NT2/D1 (cell line): ENCODE results near the gene HIBADH.

Source experiments
- SUZ12 ChIP-seq: IDR thresholded peaks from 2 replicates; pipeline ENCODE4 v1.6.1; 2011; ENCODE audit not compliant: insufficient read length, insufficient read depth; ENCODE audit errors: extremely low read depth
- YY1 ChIP-seq: IDR thresholded peaks from 2 replicates; pipeline ENCODE4 v1.6.1; 2011; ENCODE audit not compliant: insufficient read length, insufficient read depth
- ZNF274 ChIP-seq: IDR thresholded peaks from 2 replicates; pipeline ENCODE4 v1.6.1; 2011; ENCODE audit warnings: mild to moderate bottlenecking, low read depth, low read length

GRCh38 chr7:27523321-27523720 lies 139.4 kb downstream of the HIBADH start:
- no peak for TF ChIP-seq YY1
- no peak for TF ChIP-seq SUZ12
- TF ChIP-seq ZNF274 = no peak
